Transverse colon (tissue), 4 donors: ENCODE results near the gene CDC25B.

ENCODE experiments used
- CTCF ChIP-seq, 5 experiments: fragments of 200-600 bp in 3 of 5; fragments of 450-650 bp in 2 of 5; sonication (generic) in 3 of 5; IDR thresholded peaks; 1 replicate in 2 of 5; 2 replicates in 3 of 5; pipeline ENCODE4 v1.5.1; 2016 to 2017; ENCODE audit warnings: antibody characterized with exemption in 5 of 5, inconsistent platforms in 3 of 5, mild to moderate bottlenecking in 2 of 5, moderate library complexity in 1 of 5
- POLR2A ChIP-seq: fragments of 450-650 bp; IDR thresholded peaks from one replicate; pipeline ENCODE4 v1.6.1; 2016; ENCODE audit warnings: antibody characterized with exemption, mild to moderate bottlenecking, moderate library complexity
- POLR2AphosphoS5 ChIP-seq, 3 donors: sonication (generic); formaldehyde crosslinking; IDR thresholded peaks; one replicate each; pipeline ENCODE4 v1.6.1; 2016; ENCODE audit warnings: antibody characterized with exemption in 3 of 3

- TF ChIP-seq CTCF (IDR thresholded peaks at IDR 0.05) (no peak), POLR2A (no peak), POLR2AphosphoS5 (IDR thresholded peaks at IDR 0.05) (no peak)
These were observed 25.0 kb downstream of the CDC25B start for GRCh38 chr20:3820901-3821727.
